Stimulated activated CD4-positive, alpha-beta T cell treated with anti-CD3 and anti-CD28 coated beads, Interleukin-4, amount 100 ng/mL, for 48 hours (primary cell): ENCODE results near the gene PRAMEF33.
"Not testable (repeated sequence)": the region's sequence is repeated elsewhere in the genome, so short reads cannot be mapped to it uniquely, and the experiment has no call there.

ENCODE experiments used
- DNase-seq, 2 donors: peaks; one replicate each; pipeline ENCODE4 v3.0.0-alpha.2; 2020; ENCODE audit warnings: low read depth in 2 of 2

PRAMEF33 gene

GRCh38 chr1:13303239-13303638 lies at the start of gene PRAMEF33:
Gene PRAMEF33, plus strand, starts transcription at chr1:13303539. Its CDS starts 2,416 bp downstream, at chr1:13305955.
- not testable (repeated sequence) for DNase-seq

GRCh38 chr1:13253898-13254297 lies 49.4 kb upstream of the PRAMEF33 start, which contains the start of gene PRAMEF5:
Gene PRAMEF5, plus strand, starts transcription at chr1:13254198. Its CDS starts 5,071 bp downstream, at chr1:13259269.
- DNase-seq, result not testable (repeated sequence)

GRCh38 chr1:13265124-13265523 lies 38.2 kb upstream of the PRAMEF33 start:
- not testable (repeated sequence) for DNase-seq

GRCh38 chr1:13277016-13277415 lies 26.3 kb upstream of the PRAMEF33 start:
- DNase-seq, result not testable (repeated sequence)

- DNase-seq, result not testable (repeated sequence)
Observed at GRCh38 chr1:13279617-13280016, 23.7 kb upstream of the PRAMEF33 start.

- DNase-seq, result not testable (repeated sequence)
Observed at GRCh38 chr1:13285037-13285436, 18.3 kb upstream of the PRAMEF33 start, which contains the start of gene PRAMEF8. Gene PRAMEF8, minus strand, starts transcription at chr1:13285137. Its CDS starts 1,046 bp downstream, at chr1:13284091.

GRCh38 chr1:13289030-13289429 lies 14.3 kb upstream of the PRAMEF33 start:
- DNase-seq, result not testable (repeated sequence)

- DNase-seq, result not testable (repeated sequence)
Observed at GRCh38 chr1:13297216-13297931, 6.0 kb upstream of the PRAMEF33 start.

- not testable (repeated sequence) for DNase-seq
Observed at GRCh38 chr1:13298699-13299098, 4.6 kb upstream of the PRAMEF33 start.

GRCh38 chr1:13302197-13302596 lies 1.1 kb upstream of the PRAMEF33 start:
- DNase-seq, result not testable (repeated sequence)

- not testable (repeated sequence) for DNase-seq
Observed at GRCh38 chr1:13315281-13315680, 11.9 kb downstream of the PRAMEF33 start, which contains the start of gene PRAMEF15. Gene PRAMEF15, plus strand, starts transcription at chr1:13315581. Its CDS starts 2,827 bp downstream, at chr1:13318408.

- not testable (repeated sequence) for DNase-seq
Observed at GRCh38 chr1:13342496-13342895, 39.2 kb downstream of the PRAMEF33 start.

GRCh38 chr1:13347034-13347433 lies 43.7 kb downstream of the PRAMEF33 start, which contains the start of gene PRAMEF14:
Gene PRAMEF14, minus strand, starts transcription at chr1:13347134. Its CDS starts 1,820 bp downstream, at chr1:13345314.
- DNase-seq, result not testable (repeated sequence)

GRCh38 chr1:13353476-13353875 lies 50.1 kb downstream of the PRAMEF33 start:
- DNase-seq, result not testable (repeated sequence)

- DNase-seq, result not testable (repeated sequence)
Observed at GRCh38 chr1:13354475-13354874, 51.1 kb downstream of the PRAMEF33 start.

GRCh38 chr1:13356774-13357173 lies 53.4 kb downstream of the PRAMEF33 start:
- not testable (repeated sequence) for DNase-seq
